Mucosa of descending colon (tissue), 3 donors: ENCODE data around the gene IMPG1. TPM values are rescaled to one million over a fixed set of nuclear protein-coding genes. Genes with fewer than 3 reads are reported as not detected.

ENCODE experiments used
- ATAC-seq: fragments of 200-7000 bp; cut with Tn5 transposase; one replicate; pipeline ENCODE4 v1.9.1; 2020; ENCODE audit warnings: mild to moderate bottlenecking, moderate library complexity
- DNase-seq, 3 donors: peaks; one replicate each; pipeline ENCODE4 v3.0.0-alpha.2; 2020
- H3K36me3 ChIP-seq: fragments of 200-600 bp; one replicate; pipeline ENCODE4 v1.8.0; 2021; ENCODE audit warnings: low read depth, mild to moderate bottlenecking
- H3K4me1 ChIP-seq: fragments of 200-600 bp; one replicate; pipeline ENCODE4 v1.8.0; 2021; ENCODE audit warnings: low read depth, mild to moderate bottlenecking
- H3K4me3 ChIP-seq: fragments of 200-600 bp; one replicate; pipeline ENCODE4 v1.8.0; 2021; ENCODE audit warnings: mild to moderate bottlenecking
- H3K9me3 ChIP-seq: fragments of 200-600 bp; one replicate; pipeline ENCODE4 v1.8.0; 2021; ENCODE audit warnings: mild to moderate bottlenecking
- intact Hi-C, 2 donors: fragments of 100-400 bp; cut with DNase I in 1 of 2; cut with micrococcal nuclease in 1 of 2; formaldehyde crosslinking; loops; one replicate each; pipeline versions ENCODE4 v1.11.0 to v1.11.1; 2022; cut with DNase I, micrococcal nuclease
- total RNA-seq, 3 donors: library from RNA; stranded (reverse); fragmentation: NEBNext Ultra II Directional in 2 of 3; extraction: Animal tissue kit (Norgen Biotek cat#: 25700) in 2 of 3; gene quantifications; one replicate each; pipeline versions ENCODE4 v1.2.1 to v1.2.4, GENCODE V29; 2021 to 2023
- TF ChIP-seq, protein P1 (sequence below): fragments of 200-600 bp; IDR thresholded peaks from one replicate; pipeline ENCODE4 v1.8.0; 2022; ENCODE audit warnings: antibody characterized with exemption, mild to moderate bottlenecking
- donor health status: DM: no; HTN: no; CAD: no; lungs with moderate emphysema.
- donor health status: DM: no; HTN: no; CAD: no.
- donor health status: DM: no; HTN: yes; CAD: no.

The IMPG1 gene
- total RNA-seq, 3 donors from 2014 or later = not detected

DNA sequence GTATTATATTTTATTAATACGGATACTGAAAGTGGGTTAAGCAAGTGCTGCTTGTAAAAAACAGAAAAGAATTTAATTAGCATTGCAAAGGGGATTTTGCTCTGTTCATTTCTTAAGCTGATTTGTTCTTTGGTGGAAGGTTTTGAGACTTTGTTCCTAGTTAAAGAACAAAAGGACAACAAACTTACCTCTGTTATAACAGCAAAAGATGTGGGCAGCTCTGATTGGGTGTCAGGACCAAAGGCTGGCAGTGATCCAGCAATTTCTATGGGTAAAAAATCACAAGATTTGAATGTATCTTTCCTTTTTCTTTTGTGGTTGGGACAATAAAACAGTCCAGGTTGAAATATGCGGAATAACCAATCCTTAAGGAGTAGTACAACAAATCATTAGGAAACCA is 68.8 kb downstream of the IMPG1 start:
- TF ChIP-seq, protein P1, sequence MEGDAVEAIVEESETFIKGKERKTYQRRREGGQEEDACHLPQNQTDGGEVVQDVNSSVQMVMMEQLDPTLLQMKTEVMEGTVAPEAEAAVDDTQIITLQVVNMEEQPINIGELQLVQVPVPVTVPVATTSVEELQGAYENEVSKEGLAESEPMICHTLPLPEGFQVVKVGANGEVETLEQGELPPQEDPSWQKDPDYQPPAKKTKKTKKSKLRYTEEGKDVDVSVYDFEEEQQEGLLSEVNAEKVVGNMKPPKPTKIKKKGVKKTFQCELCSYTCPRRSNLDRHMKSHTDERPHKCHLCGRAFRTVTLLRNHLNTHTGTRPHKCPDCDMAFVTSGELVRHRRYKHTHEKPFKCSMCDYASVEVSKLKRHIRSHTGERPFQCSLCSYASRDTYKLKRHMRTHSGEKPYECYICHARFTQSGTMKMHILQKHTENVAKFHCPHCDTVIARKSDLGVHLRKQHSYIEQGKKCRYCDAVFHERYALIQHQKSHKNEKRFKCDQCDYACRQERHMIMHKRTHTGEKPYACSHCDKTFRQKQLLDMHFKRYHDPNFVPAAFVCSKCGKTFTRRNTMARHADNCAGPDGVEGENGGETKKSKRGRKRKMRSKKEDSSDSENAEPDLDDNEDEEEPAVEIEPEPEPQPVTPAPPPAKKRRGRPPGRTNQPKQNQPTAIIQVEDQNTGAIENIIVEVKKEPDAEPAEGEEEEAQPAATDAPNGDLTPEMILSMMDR = no peak
- Histone ChIP-seq H3K4me3 (no peak overlapping the region), H3K4me1 (no peaks in the 10 kb centered on the region), H3K9me3 (no peaks in the 10 kb centered on the region), H3K36me3 (no peaks in the 10 kb centered on the region)
- intact Hi-C loops = no loop called here
- DNase-seq (no peak), ATAC-seq (no peak)

DNA sequence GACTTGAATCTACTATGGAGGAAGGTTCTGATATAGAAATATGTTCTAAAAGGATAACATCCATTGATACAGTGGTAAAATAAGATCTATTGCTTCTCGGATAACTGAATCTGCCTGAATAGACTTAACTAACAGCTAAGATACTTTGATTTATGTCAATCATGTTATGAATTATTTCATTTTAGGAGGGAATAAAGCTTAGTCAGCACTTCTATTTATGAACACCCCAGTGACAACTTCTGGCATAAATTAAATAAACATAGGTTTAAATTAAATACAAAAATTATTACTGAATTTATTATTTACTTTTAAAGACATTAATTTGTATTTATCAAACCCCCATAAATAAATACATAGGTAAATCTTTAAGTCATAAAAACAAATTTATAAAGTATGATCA is 69.3 kb downstream of the IMPG1 start:
- intact Hi-C loops = no loop called here

DNA sequence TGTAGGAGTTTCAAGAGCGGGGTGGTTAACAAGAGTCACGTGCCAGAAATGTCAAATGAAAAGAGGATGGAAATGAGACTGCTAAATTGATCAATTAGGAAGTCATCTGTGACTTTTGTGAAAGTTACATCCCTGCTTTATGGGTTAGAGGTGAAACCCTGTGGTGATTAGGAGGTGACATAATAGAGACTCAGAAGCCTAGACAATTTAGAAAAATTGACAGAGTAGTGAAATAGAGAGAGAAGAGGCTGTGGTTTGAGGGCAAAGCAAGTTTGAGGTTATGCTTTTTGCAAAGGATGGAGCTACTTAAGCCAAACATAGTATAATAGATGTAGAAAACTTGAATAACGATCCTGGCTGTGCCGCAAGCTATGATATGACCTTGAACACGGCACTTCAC is 71.8 kb downstream of the IMPG1 start:
- H3K36me3 ChIP-seq = no peaks in the 10 kb centered on the region
- H3K9me3 ChIP-seq = no peaks in the 10 kb centered on the region
- no peak overlapping the region for H3K4me3 ChIP-seq
- intact Hi-C loops = no loop called here
- DNase-seq (no peak), ATAC-seq (no peak)
- TF ChIP-seq, protein P1 = no peak
- H3K4me1 ChIP-seq = no peaks in the 10 kb centered on the region

More for the DNA sequence above, 69.3 kb downstream of the IMPG1 start:
- no peaks in the 10 kb centered on the region for H3K4me1 ChIP-seq
- DNase-seq (no peak), ATAC-seq (no peak)
- H3K9me3 ChIP-seq = no peaks in the 10 kb centered on the region
- no peak overlapping the region for H3K4me3 ChIP-seq
- no peaks in the 10 kb centered on the region for H3K36me3 ChIP-seq
- TF ChIP-seq, protein P1 = no peak

DNA sequence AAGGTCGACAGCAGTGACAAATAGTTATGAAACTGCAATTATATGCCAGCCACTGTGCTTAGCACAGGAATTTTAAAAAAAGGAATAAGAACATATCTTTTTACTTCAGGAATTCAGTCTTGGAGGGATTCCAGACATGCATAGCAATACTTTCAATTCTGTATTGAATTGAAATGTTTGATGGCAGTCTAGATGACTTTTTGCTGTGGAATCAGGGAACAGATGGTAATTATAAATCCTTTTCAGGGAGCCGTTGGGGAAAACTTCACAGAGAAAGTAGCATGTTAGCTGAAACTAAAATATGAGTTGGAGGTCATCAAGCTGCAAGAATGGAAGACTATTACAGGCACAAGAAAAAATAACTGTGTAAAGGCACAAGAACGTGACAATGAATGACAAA is 74.8 kb downstream of the IMPG1 start:
- Histone ChIP-seq H3K9me3 (no peaks in the 10 kb centered on the region), H3K4me3 (no peak overlapping the region), H3K4me1 (no peaks in the 10 kb centered on the region), H3K36me3 (no peaks in the 10 kb centered on the region)
- DNase-seq (no peak), ATAC-seq (no peak)
- TF ChIP-seq, protein P1 = no peak
- intact Hi-C loops = no loop called here

DNA sequence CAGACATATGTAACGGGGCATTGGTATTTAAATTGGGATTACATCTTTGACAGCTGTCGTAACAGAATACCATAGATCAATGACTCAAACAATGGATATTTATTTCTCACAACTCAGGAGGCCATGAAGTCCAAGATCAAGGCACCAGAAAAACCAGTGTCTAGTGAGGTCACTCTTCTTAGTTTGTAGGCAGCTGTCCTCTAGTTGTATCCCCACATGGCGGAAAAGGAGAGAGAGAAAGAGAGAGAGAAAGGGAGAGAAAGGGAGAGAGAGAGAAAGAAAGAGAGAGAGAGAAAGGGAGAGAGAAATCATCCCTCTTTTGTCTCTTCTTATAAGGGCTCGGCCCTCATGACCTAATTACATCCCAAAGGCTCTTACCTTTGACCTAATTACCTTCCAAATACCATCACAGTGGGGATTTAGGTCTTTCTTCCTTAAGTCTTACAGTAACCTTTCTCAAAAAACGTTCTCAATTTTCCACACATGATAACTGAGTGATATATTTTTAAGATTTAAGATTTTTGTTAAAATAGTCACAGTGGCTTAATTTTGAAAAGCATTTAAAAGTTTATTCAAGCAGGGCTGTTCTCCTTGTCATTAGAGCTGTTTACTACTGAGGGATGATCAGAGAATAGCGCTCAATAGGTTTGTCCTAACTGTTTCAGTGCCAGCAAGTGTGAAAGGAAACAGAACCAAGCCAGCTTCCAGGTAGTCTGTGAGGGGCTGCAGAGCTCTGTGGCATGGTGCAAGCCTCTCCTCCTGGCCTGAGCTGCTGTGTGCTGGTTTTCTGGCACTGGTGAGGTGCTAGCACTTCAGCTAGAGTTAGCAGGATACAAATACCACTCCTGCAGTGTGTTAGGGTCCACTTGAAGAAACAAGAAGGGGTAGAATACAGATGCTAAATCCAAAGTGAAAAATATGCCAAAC is 79.0 kb downstream of the IMPG1 start:
- Histone ChIP-seq H3K4me1 (no peaks in the 10 kb centered on the region), H3K36me3 (no peaks in the 10 kb centered on the region), H3K4me3 (no peak overlapping the region), H3K9me3 (no peaks in the 10 kb centered on the region)
- intact Hi-C loops = no loop called here
- TF ChIP-seq, protein P1 = no peak
- ATAC-seq (no peak), DNase-seq (no peak)
